ENCODE results near the gene ATP2C2. TPM values are rescaled to one million over a fixed set of nuclear protein-coding genes. Genes with fewer than 3 reads are reported as not detected.

ATP2C2 gene
- total RNA-seq, 2 donors from 2014 or later: not detected

DNA sequence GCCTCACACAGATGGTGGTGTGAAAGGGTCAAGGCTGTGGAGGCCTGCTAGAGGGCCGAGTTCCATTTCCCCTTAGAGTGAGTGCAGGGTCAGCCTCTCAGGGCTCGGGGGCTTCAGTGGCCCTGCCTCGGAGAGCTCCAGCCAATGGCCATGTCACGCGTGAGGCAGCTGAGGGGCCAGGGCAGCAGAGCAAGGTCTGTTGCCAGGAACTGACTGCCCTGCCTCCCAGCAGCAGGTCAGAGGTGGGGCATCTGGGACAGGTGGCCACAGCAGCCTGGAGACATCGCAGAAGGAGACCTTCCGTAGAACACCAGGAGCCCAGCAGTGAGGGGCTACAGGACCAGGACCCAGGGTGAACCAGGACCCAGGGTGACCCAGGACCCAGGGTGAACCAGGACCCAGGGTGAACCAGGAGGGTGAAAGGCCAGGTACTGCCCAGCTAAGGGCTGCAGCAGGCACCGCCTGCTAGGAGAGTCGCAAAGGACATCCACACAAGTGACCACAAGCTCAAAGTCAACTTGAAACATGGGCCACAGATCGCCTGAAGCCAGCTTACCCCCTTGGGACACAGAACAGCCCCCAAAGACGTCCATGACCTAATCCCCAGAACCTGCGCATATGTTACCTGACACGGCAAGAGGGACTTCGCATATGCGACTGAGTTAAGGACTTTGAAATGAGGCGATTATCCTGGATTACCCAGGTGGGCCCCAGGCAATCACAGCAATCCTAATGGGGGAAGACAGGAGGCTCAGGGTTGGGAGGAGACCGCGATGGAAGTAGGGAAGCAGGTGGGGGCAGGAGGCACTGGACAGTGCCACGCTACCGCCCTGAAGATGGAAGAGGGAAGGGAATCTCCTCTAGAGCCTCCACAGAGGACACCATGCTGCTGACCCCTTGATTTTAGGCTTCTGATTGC, 141.0 kb downstream of the ATP2C2 start:
- Mint-ChIP-seq H3K27ac (peak overlapping the region in 1 of 2 donors; percentile 73), H3K4me1 (ENCODE audit: low read depth in 2 of 2) (peaks cover 37 to 40% of the 10 kb centered on the region in 2 donors), H3K4me3 (no peak overlapping the region), H3K36me3 (no peaks in the 10 kb centered on the region), H3K9me3 (no peaks in the 10 kb centered on the region), H3K27me3 (peaks cover 6 to 8% of the 10 kb centered on the region in 2 donors)
- DNase-seq (ENCODE audit: low spot score): no peak
- no peak for ATAC-seq

DNA sequence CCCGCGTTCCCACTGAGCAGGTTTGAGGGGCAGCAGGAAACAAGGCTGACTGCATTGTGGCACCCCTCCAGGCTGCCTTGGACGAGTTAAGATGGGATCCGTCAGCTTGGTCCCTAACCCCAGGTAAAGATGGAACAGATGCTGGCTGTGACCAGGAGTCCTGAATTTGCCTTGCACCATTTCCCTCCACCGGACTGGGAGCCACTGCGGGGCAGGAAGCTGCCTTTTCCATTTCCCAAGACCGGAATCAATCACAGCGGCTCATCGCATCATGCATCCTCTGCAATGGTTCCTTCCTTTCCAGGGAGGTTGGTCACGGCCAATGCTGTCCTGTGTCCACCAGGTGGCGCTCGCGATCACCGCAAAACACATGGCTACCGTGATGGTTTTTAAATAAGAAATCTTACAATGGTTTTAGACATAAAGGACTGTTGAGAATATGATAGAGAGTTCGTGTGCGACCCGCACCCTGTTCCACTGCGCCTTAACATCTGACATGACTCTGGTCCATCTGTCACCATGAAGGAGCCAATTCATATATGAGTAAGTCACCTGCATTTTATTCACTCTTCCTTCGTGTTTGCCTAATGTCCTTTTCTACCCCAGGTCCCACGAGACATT, 143.0 kb downstream of the ATP2C2 start:
- Mint-ChIP-seq H3K9me3 (no peaks in the 10 kb centered on the region), H3K27ac (peak overlapping the region; percentile 12 to 31), H3K4me1 (ENCODE audit: low read depth in 2 of 2) (peaks cover 35 to 40% of the 10 kb centered on the region in 2 donors), H3K4me3 (no peak overlapping the region), H3K27me3 (peaks cover 6 to 9% of the 10 kb centered on the region in 2 donors), H3K36me3 (no peaks in the 10 kb centered on the region)
- ATAC-seq: peak in 1 of 2 donors; percentile 46
- DNase-seq (ENCODE audit: low spot score): peak; percentile 75

DNA sequence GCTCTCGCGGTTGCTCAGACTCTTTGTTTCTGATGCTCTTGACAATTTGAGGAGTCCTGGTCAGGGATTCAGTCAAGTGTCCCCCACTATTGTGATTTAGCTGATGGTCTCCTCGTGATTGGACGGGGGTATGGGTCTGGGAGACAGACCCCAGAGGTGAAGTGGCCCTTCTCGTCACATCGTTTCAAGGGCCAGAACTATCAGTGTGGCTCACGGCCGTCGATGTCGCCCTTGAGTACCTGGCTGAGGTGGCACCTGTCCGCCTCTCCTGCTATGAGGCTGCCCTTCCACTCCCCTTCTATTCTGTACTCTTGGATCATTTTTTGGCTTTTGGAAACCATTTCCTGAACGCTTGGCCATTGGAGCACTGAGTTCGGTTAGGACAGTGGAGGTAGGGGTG, 143.5 kb downstream of the ATP2C2 start:
- Mint-ChIP-seq H3K27ac (peak overlapping the region; percentile 12 to 31), H3K4me1 (ENCODE audit: low read depth in 2 of 2) (peaks cover 36 to 39% of the 10 kb centered on the region in 2 donors), H3K9me3 (no peaks in the 10 kb centered on the region), H3K36me3 (no peaks in the 10 kb centered on the region), H3K4me3 (no peak overlapping the region), H3K27me3 (peaks cover 6 to 9% of the 10 kb centered on the region in 2 donors)
- DNase-seq (ENCODE audit: low spot score) (no peak), ATAC-seq (no peak)

- H3K9me3 Mint-ChIP-seq: no peaks in the 10 kb centered on the region
- no peaks in the 10 kb centered on the region for H3K36me3 Mint-ChIP-seq
- peaks cover 6 to 9% of the 10 kb centered on the region in 2 donors for H3K27me3 Mint-ChIP-seq
- H3K27ac Mint-ChIP-seq: peak overlapping the region; percentile 79 to 81
- H3K4me3 Mint-ChIP-seq: no peak overlapping the region
- H3K4me1 Mint-ChIP-seq (ENCODE audit: low read depth in 2 of 2): peaks cover 32% of the 10 kb centered on the region in 2 donors
- ATAC-seq (no peak), DNase-seq (ENCODE audit: low spot score) (no peak)
Measured at GRCh38 chr16:84513123-84513522, 144.8 kb downstream of the ATP2C2 start.

DNA sequence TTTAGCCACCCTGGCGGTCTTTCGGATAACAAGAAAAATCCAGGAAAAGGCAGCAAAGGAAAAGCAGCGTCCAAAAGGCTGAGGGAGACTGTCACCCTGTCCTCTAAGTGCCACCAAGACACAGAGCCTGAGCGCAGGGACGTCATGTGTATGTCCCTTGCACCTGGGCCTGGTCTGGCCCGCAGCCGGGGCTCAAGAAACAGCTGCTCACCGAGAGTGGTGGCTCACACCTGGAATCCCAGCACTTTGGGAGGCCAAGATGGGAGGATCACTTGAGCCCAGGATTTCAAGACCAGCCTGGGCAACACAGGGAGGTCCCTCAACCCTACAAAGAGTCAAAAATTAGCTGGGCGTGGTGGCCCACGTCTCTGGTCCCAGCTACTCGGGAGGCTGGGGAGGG, 145.3 kb downstream of the ATP2C2 start:
- H3K36me3 Mint-ChIP-seq: no peaks in the 10 kb centered on the region
- peak overlapping the region; percentile 79 to 81 for H3K27ac Mint-ChIP-seq
- peak overlapping the region; percentile 7 for H3K4me3 Mint-ChIP-seq
- ATAC-seq (no peak), DNase-seq (ENCODE audit: low spot score) (no peak)
- H3K4me1 Mint-ChIP-seq (ENCODE audit: low read depth in 2 of 2): peaks cover 32% of the 10 kb centered on the region in 2 donors
- peaks cover 6% of the 10 kb centered on the region in 2 donors for H3K27me3 Mint-ChIP-seq
- no peaks in the 10 kb centered on the region for H3K9me3 Mint-ChIP-seq

Other genes starting within 250 kb of the ATP2C2 start
- 10 to 100 TPM in 1 of 2 donors, 1 to 10 TPM in 1; 7.3 to 21.0 TPM for gene HSDL1, start 223.4 kb upstream of the ATP2C2 start, total RNA-seq
- gene DNAAF1, start 223.2 kb upstream of the ATP2C2 start, total RNA-seq: not detected
- 10 to 100 TPM; 50.4 to 92.3 TPM for gene TAF1C, start 181.5 kb upstream of the ATP2C2 start, total RNA-seq
- gene ADAD2, start 177.4 kb upstream of the ATP2C2 start, total RNA-seq: not detected
- gene KCNG4, start 128.5 kb upstream of the ATP2C2 start, total RNA-seq: not detected
- gene WFDC1, start 73.7 kb upstream of the ATP2C2 start, total RNA-seq: not detected
- gene MEAK7, start 136.1 kb downstream of the ATP2C2 start, total RNA-seq: 10 to 100 TPM in 1 of 2 donors, 1 to 10 TPM in 1; 9.4 to 10.0 TPM
- 100 to 1,000 TPM; 128 to 154 TPM for gene COTL1, start 249.5 kb downstream of the ATP2C2 start, total RNA-seq